Measurements from ENCODE around the gene BLTP2.

The BLTP2 gene

GRCh38 chr17:28599311-28600184 lies 45.4 kb downstream of the BLTP2 start:
- in situ Hi-C loops (cut with MboI; ENCODE audit: low sequenced_read_pairs), result no loop called here

GRCh38 chr17:28598799-28599310 lies 46.1 kb downstream of the BLTP2 start, which contains the start of gene SPAG5:
SPAG5 (minus strand) TSS chr17:28599025; CDS start chr17:28598946, 79 bp downstream.
- in situ Hi-C loops (cut with MboI; ENCODE audit: low sequenced_read_pairs), result no loop called here

GRCh38 chr17:28598389-28598788 lies 46.6 kb downstream of the BLTP2 start:
- in situ Hi-C loops (cut with MboI; ENCODE audit: low sequenced_read_pairs), result no loop called here

GRCh38 chr17:28597606-28598383 lies 47.2 kb downstream of the BLTP2 start:
- in situ Hi-C loops (cut with MboI; ENCODE audit: low sequenced_read_pairs), result no loop called here
